Activated T-cell treated with anti-CD3 and anti-CD28 coated beads, Interleukin-2, amount 50 U/mL, for 24 hours (primary cell): ENCODE measurements around the gene HS6ST1.

Source experiments
- DNase-seq: peaks from one replicate; pipeline ENCODE4 v3.0.0-alpha.2; 2020
- H3K27ac Mint-ChIP-seq: 2 replicates; pipeline ENCODE4 v1.8.0; 2020; ENCODE audit warnings: mild to moderate bottlenecking, mixed read lengths
- H3K27me3 Mint-ChIP-seq: 2 replicates; pipeline ENCODE4 v1.8.0; 2020; ENCODE audit warnings: mixed read lengths
- H3K36me3 Mint-ChIP-seq: 2 replicates; pipeline ENCODE4 v1.8.0; 2020; ENCODE audit warnings: low read depth, mixed read lengths
- H3K4me1 Mint-ChIP-seq: 2 replicates; pipeline ENCODE4 v1.8.0; 2020; ENCODE audit warnings: low read depth, mixed read lengths
- H3K4me3 Mint-ChIP-seq: 2 replicates; pipeline ENCODE4 v1.8.0; 2020; ENCODE audit warnings: mild to moderate bottlenecking, moderate library complexity, mixed read lengths
- H3K9me3 Mint-ChIP-seq: 2 replicates; pipeline ENCODE4 v1.8.0; 2020; ENCODE audit warnings: mixed read lengths

HS6ST1 gene

DNA sequence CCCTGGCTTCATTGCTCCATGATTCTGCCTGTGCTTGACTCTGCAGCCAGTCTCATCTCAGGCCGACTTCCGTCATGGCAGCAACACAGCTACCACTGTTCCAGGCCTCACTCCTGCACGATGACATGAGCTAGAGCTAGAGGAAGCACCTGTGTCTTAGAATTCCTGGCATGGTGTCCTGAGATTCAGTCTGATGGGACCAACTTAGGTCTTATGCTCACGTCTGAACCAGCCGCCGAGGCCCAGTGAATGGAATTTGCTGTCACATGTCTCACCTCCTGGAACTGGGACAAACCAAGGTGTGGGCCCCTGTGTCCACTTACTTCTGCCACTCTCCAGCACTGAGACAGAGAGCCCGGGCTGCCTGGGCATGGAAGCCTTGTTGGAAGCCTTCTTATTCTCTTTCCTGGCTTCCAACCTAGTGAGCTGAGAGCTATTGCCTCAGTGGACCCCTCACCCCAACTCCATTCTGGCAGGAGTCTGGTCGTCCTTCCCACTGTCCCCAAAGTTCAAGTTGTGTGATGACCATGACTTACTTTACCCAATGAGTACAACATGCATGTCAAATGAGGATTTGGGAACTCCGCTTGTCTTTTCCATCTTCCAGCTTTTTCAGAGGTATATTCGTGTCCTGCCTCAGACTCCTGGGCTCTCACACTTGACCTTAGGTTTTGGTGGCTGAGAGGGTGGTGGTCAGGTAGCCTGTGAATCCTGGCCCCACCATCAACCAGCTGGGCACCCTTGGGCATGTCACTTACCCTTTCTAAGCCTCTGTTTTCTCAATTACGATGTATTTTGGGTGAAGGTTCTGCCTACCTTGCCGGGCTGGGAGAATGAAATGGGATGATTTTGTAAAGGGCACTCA, 39.1 kb upstream of the HS6ST1 start:
- H3K4me1 Mint-ChIP-seq = no peaks in the 10 kb centered on the region
- no peak overlapping the region for H3K4me3 Mint-ChIP-seq
- peak; percentile 2 for DNase-seq
- H3K36me3 Mint-ChIP-seq = no peaks in the 10 kb centered on the region
- no peak overlapping the region for H3K27ac Mint-ChIP-seq
- H3K9me3 Mint-ChIP-seq = no peaks in the 10 kb centered on the region
- no peaks in the 10 kb centered on the region for H3K27me3 Mint-ChIP-seq

DNA sequence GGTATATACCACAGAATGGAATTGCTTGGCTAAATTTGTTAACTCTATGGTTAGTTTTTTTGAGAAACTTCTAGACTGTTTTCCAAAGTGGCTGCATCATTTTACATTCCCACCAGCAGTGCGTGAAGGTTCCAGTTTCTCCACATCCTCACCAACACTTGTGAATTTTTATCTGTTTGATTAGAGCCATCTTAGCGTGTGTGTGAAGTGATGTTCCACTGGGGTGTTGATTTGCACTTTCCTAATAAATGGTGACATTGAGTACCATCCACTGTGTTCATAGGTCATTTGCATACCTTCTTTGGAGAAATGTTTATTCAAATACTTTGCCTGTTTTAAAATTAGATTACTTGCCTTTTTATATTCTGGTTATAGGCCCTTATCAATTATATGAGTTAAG, 37.5 kb upstream of the HS6ST1 start:
- H3K4me1 Mint-ChIP-seq = no peaks in the 10 kb centered on the region
- no peaks in the 10 kb centered on the region for H3K27me3 Mint-ChIP-seq
- H3K36me3 Mint-ChIP-seq = no peaks in the 10 kb centered on the region
- no peak overlapping the region for H3K4me3 Mint-ChIP-seq
- H3K27ac Mint-ChIP-seq = no peak overlapping the region
- DNase-seq = no peak
- peaks cover 3% of the 10 kb centered on the region for H3K9me3 Mint-ChIP-seq

DNA sequence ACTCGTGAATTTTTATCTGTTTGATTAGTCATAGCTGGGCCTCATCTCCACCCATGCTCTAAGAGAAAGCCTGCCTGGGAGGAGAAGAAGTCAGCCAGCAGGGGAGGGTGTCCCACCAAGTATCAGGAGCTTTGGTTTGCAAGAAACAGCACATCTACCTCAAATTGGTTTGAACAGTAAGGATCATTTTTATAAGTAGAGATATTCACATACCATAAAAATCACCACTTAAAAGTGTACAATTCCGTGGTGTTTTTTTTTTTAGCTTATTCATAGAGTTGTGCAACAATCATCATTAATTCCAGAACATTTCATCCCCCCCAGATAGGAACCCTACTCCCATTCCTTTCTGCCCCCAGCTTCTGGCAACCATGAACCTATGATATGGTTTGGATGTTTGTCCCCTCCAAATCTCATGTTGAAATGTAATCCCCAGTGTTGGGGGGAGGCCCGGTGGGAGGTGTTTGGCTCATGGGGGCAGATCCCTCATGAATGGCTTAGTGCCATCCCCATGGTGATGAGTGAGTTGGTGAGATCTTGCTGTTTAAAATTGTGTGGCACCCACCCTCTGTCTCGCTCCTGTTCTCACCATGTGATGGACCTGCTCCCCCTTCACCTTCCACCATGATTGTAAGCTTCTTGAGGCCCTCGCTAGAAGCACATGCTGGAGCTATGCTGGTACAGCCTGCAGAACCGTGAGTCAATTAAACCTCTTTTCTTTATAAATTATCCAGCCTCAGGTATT, 36.2 kb upstream of the HS6ST1 start:
- peaks cover 4% of the 10 kb centered on the region for H3K9me3 Mint-ChIP-seq
- no peak overlapping the region for H3K27ac Mint-ChIP-seq
- DNase-seq = no peak
- no peaks in the 10 kb centered on the region for H3K4me1 Mint-ChIP-seq
- no peak overlapping the region for H3K4me3 Mint-ChIP-seq
- H3K36me3 Mint-ChIP-seq = no peaks in the 10 kb centered on the region
- H3K27me3 Mint-ChIP-seq = no peaks in the 10 kb centered on the region

GRCh38 chr2:128354161-128354560, 35.5 kb upstream of the HS6ST1 start:
- Mint-ChIP-seq H3K4me3 (no peak overlapping the region), H3K27ac (no peak overlapping the region), H3K9me3 (peaks cover 4% of the 10 kb centered on the region), H3K36me3 (no peaks in the 10 kb centered on the region), H3K27me3 (no peaks in the 10 kb centered on the region), H3K4me1 (no peaks in the 10 kb centered on the region)
- no peak for DNase-seq

- peaks cover 4% of the 10 kb centered on the region for H3K9me3 Mint-ChIP-seq
- no peaks in the 10 kb centered on the region for H3K4me1 Mint-ChIP-seq
- H3K36me3 Mint-ChIP-seq = no peaks in the 10 kb centered on the region
- H3K4me3 Mint-ChIP-seq = no peak overlapping the region
- no peak overlapping the region for H3K27ac Mint-ChIP-seq
- H3K27me3 Mint-ChIP-seq = no peaks in the 10 kb centered on the region
- no peak for DNase-seq
Observed at GRCh38 chr2:128350736-128351135, 32.1 kb upstream of the HS6ST1 start.

- H3K27me3 Mint-ChIP-seq = no peaks in the 10 kb centered on the region
- H3K36me3 Mint-ChIP-seq = no peaks in the 10 kb centered on the region
- no peaks in the 10 kb centered on the region for H3K4me1 Mint-ChIP-seq
- H3K27ac Mint-ChIP-seq = no peak overlapping the region
- H3K9me3 Mint-ChIP-seq = peaks cover 7% of the 10 kb centered on the region
- no peak overlapping the region for H3K4me3 Mint-ChIP-seq
- DNase-seq = no peak
Observed at GRCh38 chr2:128348701-128349100, 30.0 kb upstream of the HS6ST1 start.

DNA sequence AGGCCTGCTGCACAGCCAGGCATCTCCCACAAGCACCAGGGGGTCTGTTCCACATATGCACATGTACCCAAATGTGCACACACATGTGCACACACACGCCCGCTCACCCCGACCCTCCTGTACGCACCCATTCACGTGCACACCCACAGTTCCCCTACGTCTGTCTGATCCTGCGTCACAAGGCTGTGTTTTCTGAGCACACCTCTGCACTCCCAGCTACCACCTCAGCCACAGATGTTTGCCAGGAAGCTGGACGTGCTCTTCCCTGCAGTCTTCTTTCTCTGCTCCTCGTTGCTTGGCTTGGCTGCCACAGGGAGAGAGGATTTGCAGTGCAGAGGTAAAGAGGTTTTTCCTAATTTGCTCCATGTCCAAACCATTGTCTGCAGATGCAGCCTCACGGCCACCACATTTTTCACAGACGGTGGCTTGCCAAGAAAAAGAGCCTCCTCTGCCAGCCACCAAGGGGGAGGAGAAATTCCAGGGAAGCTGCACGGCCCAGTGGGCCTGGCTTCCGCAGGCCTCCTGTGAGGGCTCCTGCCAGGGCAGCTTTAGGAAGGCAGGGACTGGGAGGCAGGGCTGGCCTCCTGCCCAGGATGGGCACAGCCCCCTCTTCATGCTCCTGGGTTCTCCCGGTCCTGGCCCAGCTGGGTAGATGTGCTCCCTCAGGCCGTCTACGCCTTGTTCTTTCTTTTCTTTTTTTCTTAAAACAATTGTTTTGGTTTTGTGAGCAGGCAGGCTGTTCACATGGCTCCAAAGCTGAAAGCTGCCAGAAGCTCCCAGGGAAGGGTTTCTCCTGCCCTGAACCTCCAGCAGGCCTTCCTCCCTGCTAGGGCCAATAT, 29.3 kb upstream of the HS6ST1 start:
- Mint-ChIP-seq H3K36me3 (no peaks in the 10 kb centered on the region), H3K4me3 (no peak overlapping the region), H3K9me3 (peaks cover 8% of the 10 kb centered on the region), H3K4me1 (no peaks in the 10 kb centered on the region), H3K27ac (no peak overlapping the region), H3K27me3 (no peaks in the 10 kb centered on the region)
- no peak for DNase-seq

DNA sequence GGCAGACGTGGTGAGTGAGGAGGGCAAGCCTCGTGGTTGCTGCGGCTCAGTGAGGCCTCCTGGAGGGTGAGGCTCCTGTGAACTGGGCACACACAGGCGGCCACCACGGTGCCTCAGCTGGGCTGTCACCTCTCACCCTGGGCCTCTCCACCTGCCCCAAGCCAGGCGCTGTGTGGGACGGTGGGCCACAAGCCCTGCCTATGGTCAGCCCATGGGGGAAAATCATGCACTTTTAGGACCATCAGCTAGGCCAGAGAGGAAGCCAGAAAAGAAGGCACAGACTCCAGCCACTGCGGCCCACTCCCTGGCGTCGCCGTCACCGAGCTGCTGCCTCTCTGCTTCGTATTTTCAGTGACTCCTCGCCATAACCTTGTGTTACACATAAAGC, 28.5 kb upstream of the HS6ST1 start:
- no peak for DNase-seq
- no peak overlapping the region for H3K27ac Mint-ChIP-seq
- H3K36me3 Mint-ChIP-seq = no peaks in the 10 kb centered on the region
- no peaks in the 10 kb centered on the region for H3K27me3 Mint-ChIP-seq
- peaks cover 8% of the 10 kb centered on the region for H3K9me3 Mint-ChIP-seq
- no peaks in the 10 kb centered on the region for H3K4me1 Mint-ChIP-seq
- H3K4me3 Mint-ChIP-seq = no peak overlapping the region

GRCh38 chr2:128346291-128347170, 27.9 kb upstream of the HS6ST1 start:
- no peaks in the 10 kb centered on the region for H3K36me3 Mint-ChIP-seq
- DNase-seq = no peak
- no peak overlapping the region for H3K4me3 Mint-ChIP-seq
- H3K27ac Mint-ChIP-seq = no peak overlapping the region
- no peaks in the 10 kb centered on the region for H3K4me1 Mint-ChIP-seq
- H3K9me3 Mint-ChIP-seq = peaks cover 6% of the 10 kb centered on the region
- no peaks in the 10 kb centered on the region for H3K27me3 Mint-ChIP-seq

GRCh38 chr2:128345436-128346165, 26.9 kb upstream of the HS6ST1 start:
- H3K36me3 Mint-ChIP-seq = no peaks in the 10 kb centered on the region
- H3K9me3 Mint-ChIP-seq = peaks cover 4% of the 10 kb centered on the region
- H3K27ac Mint-ChIP-seq = no peak overlapping the region
- DNase-seq = no peak
- H3K27me3 Mint-ChIP-seq = no peaks in the 10 kb centered on the region
- H3K4me1 Mint-ChIP-seq = no peaks in the 10 kb centered on the region
- H3K4me3 Mint-ChIP-seq = no peak overlapping the region

GRCh38 chr2:128344101-128344500, 25.4 kb upstream of the HS6ST1 start:
- Mint-ChIP-seq H3K4me1 (no peaks in the 10 kb centered on the region), H3K4me3 (no peak overlapping the region), H3K27ac (no peak overlapping the region)

GRCh38 chr2:128343459-128343858, 24.8 kb upstream of the HS6ST1 start:
- Mint-ChIP-seq H3K36me3 (no peaks in the 10 kb centered on the region), H3K4me3 (no peak overlapping the region), H3K4me1 (no peaks in the 10 kb centered on the region), H3K27me3 (no peaks in the 10 kb centered on the region), H3K9me3 (peaks cover 7% of the 10 kb centered on the region), H3K27ac (no peak overlapping the region)
- DNase-seq = no peak

More at GRCh38 chr2:128344101-128344500, 25.4 kb upstream of the HS6ST1 start:
- Mint-ChIP-seq H3K9me3 (peaks cover 7% of the 10 kb centered on the region), H3K27me3 (no peaks in the 10 kb centered on the region), H3K36me3 (no peaks in the 10 kb centered on the region)
- DNase-seq = no peak

DNA sequence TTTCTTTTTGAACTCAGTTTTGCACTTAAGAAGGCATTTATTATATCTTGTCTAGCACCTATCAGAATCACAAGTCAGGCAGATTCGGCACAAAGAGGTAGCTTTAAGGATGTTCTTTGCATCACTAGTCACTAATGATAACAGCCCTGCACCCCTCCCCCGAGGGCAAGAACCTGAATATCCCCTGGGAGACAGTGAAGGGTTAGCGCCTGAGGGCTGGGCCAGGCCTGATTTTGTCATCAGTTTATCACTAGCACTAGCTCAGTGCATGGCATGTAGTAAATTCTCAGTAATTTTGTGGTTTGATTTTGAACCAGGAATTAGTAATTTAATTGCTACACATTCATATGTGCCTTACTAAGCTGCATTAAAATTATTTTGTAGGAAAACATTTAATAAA, 23.9 kb upstream of the HS6ST1 start:
- H3K27me3 Mint-ChIP-seq = no peaks in the 10 kb centered on the region
- no peak overlapping the region for H3K27ac Mint-ChIP-seq
- peaks cover 7% of the 10 kb centered on the region for H3K9me3 Mint-ChIP-seq
- no peaks in the 10 kb centered on the region for H3K4me1 Mint-ChIP-seq
- H3K4me3 Mint-ChIP-seq = no peak overlapping the region
- no peak for DNase-seq
- no peaks in the 10 kb centered on the region for H3K36me3 Mint-ChIP-seq
